ENCODE data around the gene NAGK.

DNA sequence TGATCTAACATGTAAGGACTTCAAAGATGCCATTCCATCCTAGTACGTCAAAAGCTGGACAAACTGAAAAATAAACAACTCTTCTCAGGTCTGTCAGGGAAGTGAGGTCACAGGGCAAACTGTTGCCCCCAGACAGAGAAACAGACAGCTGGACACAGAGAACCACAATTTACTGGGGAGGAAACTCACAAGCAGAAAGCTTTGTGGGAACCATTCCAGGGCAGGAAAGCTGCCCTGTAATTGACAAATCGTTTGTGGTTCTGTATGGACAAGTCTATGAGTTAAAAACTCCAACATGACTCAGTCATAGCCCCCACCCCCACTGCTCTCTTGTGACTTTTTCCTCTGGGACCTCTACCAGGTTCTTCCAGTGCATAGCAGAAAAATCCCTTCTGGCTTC, 33.2 kb downstream of the NAGK start:
- no peak for TF ChIP-seq POLR2A (IDR thresholded peaks at IDR 0.05)
- TF ChIP-seq CTCF (IDR thresholded peaks at IDR 0.05), result no peak
